Medulla oblongata (tissue), 1 donor: Measurements from ENCODE around the gene ARID4B.
"Not testable (repeated sequence)": the region's sequence is repeated elsewhere in the genome, so short reads cannot be mapped to it uniquely, and the experiment has no call there.

ENCODE experiments used
- DNase-seq: peaks from one replicate; pipeline ENCODE4 v3.0.0-alpha.2; 2015; ENCODE audit errors: extremely low spot score

ARID4B gene

DNA sequence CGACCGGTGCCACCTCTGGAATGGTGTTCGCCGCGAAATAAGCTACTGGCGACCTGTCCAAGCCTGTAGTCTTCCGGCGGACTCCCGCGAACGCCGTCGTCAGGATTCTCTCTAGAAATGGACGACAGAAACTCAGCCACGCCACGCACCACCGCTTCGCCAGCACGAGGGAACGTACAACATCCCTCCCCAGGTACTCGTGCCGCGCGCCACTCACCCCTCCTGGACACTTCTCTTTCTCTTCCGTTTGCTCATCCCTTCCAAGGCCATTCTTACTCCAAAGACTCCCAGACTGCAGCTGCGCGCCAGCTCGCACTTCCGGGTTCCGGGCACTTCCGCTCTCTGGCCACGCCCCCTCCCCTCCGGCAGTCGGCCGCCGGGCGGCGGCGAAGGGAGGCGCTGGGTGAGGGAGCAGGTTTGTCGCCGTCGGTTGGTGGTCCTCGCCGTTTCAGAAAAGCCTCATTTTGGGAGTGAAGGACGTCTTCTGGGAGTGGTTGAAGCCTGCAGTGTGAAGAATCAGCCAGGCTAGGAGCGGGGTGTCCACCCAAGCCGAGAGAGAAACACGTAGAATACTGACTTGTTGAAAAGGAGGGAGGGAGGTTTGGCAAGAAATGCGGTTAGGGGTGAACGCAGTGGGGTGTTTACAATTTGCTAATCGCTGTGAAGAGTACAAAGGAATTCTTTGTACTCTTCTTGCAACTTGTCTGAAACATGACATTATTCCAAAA is 166.9 kb downstream of the ARID4B start, which contains the start of gene RBM34:
TSS of gene RBM34 (minus strand) at position 294 of the 728 bp plus-strand sequence. CDS start at position 270, 24 bp downstream.
- peak; percentile 96 for DNase-seq

DNA sequence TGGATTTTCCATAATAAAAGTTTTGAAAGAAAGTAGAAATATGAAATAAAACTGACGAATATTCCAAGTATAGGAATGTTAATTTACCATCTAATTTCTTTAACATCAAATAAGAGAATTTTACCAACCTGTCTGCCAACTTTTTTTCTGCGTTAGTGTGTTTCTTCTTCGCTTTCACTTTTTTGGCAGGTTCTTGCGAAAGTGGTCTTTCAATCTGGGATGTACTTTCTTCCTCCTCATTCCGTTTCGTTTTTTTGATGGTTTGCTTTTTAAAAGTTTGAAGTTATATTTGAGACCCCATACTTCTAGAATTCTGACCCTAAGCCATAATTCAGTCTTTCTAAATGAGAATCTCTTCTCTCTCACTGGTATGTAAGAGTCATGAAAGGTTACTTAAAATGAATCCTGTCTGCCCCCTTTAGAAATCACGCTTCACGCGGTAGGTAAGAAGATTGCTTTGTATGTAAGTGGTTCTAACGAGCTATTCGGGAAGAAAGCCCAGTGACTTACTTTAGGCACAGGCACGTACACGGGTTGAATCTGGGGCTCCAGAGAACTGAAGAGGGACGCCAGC is 167.5 kb downstream of the ARID4B start:
- no peak for DNase-seq

- not testable (repeated sequence) for DNase-seq
These were observed 168.0 kb downstream of the ARID4B start for GRCh38 chr1:235159930-235160329.

GRCh38 chr1:235159284-235159683 is 168.7 kb downstream of the ARID4B start:
- not testable (repeated sequence) for DNase-seq

DNA sequence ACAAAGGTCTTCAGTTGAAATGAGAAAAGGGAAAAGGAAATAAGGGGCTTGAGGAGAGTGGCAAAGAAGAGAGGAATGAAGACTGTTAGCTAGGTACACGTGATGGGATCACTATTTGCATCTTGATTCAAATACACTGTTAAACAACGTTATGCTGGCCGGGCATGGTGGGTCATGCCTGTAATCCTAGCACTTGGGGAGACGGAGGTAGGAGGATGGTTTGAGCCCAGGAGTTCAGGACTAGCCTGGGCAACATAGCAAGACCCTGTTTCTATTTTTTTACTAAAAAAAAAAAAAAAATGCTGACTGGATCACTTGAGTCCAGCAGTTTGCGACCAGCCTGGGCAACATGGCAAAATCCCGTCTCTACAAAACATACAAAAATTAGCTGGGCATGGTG is 169.3 kb downstream of the ARID4B start:
- DNase-seq, result no peak

- no peak for DNase-seq
These were observed 170.8 kb downstream of the ARID4B start for GRCh38 chr1:235157150-235157549.

GRCh38 chr1:235156740-235157139 is 171.2 kb downstream of the ARID4B start:
- DNase-seq, result no peak

- DNase-seq, result no peak
These were observed 171.7 kb downstream of the ARID4B start for GRCh38 chr1:235156265-235156664.

DNA sequence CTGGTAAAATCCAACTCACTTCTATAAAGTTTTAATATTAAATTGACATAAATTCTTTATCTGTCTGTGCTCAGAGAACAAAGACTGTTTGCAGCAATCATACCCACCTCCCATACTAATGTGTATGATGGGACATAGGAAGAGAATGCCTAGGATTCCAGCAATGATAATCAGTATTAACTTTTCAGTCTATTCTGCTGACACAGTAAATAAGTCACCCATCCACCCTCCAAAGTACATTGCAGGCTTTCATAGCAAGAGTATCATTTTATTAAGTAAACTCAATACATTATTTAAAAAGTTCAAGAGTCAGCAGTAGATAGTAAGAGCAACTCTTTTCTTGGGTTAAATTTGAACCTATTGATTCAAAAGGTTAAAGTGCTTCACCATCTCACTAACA is 175.7 kb downstream of the ARID4B start:
- DNase-seq, result no peak

- no peak for DNase-seq
These were observed 176.9 kb downstream of the ARID4B start for GRCh38 chr1:235151033-235151432.

GRCh38 chr1:235149824-235150223 is 178.2 kb downstream of the ARID4B start:
- DNase-seq, result no peak

GRCh38 chr1:235147269-235147668 is 180.7 kb downstream of the ARID4B start:
- no peak for DNase-seq

DNA sequence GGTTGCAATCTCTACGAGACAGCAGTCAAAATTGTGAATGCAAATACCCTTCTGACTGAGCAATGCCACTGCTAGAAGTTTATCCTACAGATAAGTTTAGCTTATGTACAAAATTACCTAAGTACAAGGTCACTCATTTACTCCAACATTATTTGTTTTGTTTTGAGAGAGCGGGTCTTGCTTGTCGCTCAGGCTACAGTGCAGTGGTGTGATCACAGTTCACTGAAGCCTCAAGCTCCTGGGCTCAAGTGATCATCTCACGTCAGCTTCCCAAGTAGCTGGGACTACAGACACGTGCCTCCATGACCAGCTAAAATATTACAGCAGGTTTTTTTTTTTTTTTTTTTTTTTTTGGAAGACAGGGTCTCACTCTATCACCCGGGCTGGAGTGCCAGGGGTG is 182.3 kb downstream of the ARID4B start:
- DNase-seq, result no peak

- DNase-seq, result no peak
These were observed 185.0 kb downstream of the ARID4B start for GRCh38 chr1:235142991-235143390.

DNA sequence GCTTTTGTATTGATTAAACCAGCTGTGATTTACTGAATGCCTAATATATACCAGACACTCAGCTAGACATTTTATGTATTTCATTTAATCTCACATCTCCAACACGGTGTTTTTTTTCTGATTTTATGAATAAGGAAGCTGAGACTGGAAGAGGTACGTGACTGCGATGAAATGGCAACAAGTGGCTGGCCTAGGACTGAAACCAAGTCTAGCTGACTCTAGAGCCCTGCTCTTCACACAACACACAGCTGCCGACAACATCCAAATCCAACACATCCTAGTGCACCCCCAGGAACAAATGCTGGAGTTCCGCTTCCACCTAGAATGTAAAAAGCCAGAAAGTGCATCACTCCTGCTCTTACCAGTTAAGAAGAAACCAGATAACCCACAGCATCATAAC is 188.7 kb downstream of the ARID4B start:
- no peak for DNase-seq

DNA sequence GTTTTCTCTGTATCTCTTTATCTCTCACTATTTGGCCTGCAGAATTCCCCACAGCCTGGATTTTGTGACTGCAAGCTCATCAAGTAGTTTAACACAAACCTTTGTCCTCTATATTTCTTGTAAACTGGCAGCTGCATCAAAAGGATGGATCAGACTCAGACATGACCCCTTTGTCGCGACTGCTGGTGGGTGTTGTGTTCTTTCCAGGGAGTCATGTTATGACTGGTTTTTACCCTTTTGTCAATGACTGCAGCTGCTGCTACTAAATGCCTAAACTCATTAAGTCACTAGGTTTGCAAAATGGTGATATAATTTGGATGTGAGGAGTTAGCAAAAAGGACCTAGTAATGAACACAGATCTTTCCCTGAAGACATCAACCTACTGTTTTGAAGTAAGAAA is 189.2 kb downstream of the ARID4B start:
- DNase-seq, result no peak

GRCh38 chr1:235136111-235136510 is 191.9 kb downstream of the ARID4B start:
- no peak for DNase-seq

DNA sequence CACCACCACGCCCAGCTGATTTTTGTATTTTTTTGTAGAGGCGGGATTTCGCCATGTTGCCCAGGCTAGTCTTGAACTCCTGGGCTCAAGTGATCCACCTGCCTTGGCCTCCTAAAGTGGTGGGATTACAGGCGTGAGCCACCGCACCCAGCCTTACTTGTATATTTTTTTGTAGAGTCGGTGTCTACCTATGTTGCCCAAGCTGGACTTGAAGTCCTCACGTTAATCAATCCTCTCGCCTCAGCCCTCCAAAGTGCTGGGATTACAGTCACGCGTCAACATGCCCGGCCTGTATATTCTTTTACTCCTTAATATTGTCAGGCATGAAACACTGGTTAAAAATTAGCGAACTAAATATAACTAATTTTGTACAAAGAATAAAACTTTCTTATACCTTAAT is 193.8 kb downstream of the ARID4B start:
- DNase-seq, result no peak

DNA sequence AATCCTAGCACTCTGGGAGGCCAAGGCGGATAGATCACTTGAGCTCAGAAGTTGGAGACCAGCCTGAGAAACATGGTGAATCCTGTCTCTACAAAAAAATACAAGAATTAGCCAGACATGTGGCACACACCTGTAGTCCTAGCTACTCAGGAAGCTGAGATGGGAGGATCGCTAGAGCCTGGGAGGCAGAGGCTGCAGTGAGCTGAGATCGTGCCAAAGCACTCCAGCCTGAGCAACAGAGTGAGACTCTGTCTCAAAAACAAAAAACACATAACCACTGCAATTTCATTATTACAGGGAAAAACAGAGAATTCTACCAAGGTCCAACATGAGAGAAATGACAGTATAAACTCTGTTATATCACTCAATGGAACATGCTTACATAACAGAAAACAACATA is 194.9 kb downstream of the ARID4B start:
- no peak for DNase-seq

DNA sequence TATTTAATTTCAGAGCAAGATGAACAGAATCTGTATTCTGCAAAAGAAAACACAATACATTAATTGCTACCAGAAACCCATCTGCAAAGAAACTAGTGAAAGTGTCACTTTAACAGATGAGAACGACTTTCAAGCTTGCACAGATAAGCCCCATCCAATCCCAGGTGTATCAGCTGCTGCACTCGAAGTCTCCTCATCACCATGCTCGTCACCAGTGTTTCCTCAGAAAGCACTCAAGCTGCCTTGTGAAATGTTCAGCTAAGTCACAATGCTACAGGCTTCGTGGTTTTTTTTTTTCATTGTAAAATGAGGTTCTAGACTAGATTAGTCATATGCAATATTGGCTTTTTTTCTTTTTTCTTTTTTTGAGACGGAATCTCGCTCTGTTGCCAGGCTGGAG is 196.0 kb downstream of the ARID4B start:
- DNase-seq, result no peak

DNA sequence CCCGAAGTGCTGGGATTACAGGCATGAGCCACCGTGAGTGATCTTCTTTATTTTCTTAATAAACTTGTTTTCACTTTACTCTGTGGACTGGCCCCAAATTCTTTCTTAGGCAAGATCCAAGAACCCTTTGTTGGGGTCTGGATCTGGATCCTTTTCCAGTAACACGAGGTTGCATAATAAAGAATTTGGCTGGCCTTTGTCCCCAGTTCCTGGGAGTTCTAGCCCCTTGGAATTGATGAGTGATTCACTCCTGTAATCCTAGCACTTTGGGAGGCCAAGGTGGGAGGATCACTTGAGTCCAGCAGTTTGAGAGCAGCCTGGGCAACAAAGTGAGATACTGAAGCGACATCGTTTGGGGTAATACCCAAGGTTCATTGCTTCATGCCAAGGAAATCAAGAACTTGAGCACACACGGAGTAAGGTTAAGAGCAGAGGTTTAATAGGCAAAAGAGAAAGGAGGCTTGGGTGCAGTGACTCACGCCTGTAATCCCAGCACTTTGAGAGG is 197.2 kb downstream of the ARID4B start:
- no peak for DNase-seq

- DNase-seq, result no peak
These were observed 198.0 kb downstream of the ARID4B start for GRCh38 chr1:235129774-235130570.
